K562 (cell line): ENCODE data around the gene ZNF268. TPM values are rescaled to one million over a fixed set of nuclear protein-coding genes. Genes with fewer than 3 reads are reported as not detected.

Source experiments
- ATAC-seq: fragments of 200-7000 bp; cut with Tn5 transposase; 3 replicates; pipeline ENCODE4 v1.9.1; 2020; ENCODE audit warnings: moderate library complexity
- BruUV-seq: library from RNA; stranded (reverse); fragments of 400-500 nt; replicated peaks from 2 replicates; lab custom pipeline; 2021; lab: Mats Ljungman, UMichigan
- CTCF ChIA-PET: fragments of 300-600 bp; formaldehyde crosslinking; extraction: SDS; loops from one replicate; lab custom pipeline; 2021; ENCODE audit warnings: low intra/inter-chr PET ratio; lab: Yijun Ruan, JAX
- POLR2A ChIA-PET: fragments of 300-600, 350-650 bp; sonication (Branson Sonifier 250); formaldehyde crosslinking; extraction: SDS; loops from one replicate; lab custom pipeline; 2021; ENCODE audit warnings: antibody characterized with exemption, inconsistent platforms; lab: Yijun Ruan, JAX
- DNase-seq, 4 experiments: peaks; one replicate each; pipeline versions ENCODE4 v3.0.0 to v3.0.0-alpha.2; 2011 to 2018; ENCODE audit warnings: low spot score in 3 of 4, mixed read lengths in 3 of 4; ENCODE audit errors: extremely low read depth in 1 of 4
- FAIRE-seq: peaks from 2 replicates; lab custom pipeline; 2011; peaks lifted over from hg19 to GRCh38; lab: Jason Lieb, UNC
- H2AFZ ChIP-seq: 2 replicates; pipeline ENCODE4 v1.6.0; 2011; ENCODE audit warnings: low read depth, low read length, control low read depth, inconsistent platforms
- H3K27ac ChIP-seq: fragments of 200-600 bp; 3 replicates; pipeline ENCODE4 v1.8.0; 2011; ENCODE audit warnings: low read depth, mild to moderate bottlenecking, control low read depth, inconsistent platforms, low read length, moderate library complexity, mixed read lengths; ENCODE audit errors: extremely low read depth
- H3K27me3 ChIP-seq, 2 experiments: fragments of 300-600 bp in 1 of 2; 2 replicates in 1 of 2; 3 replicates in 1 of 2; pipeline versions ENCODE4 v1.6.0 to v1.8.0; 2011; ENCODE audit warnings: inconsistent platforms in 2 of 2, low read length in 2 of 2, mild to moderate bottlenecking in 1 of 2, mixed read lengths in 1 of 2, moderate library complexity in 1 of 2; ENCODE audit not compliant: control insufficient read depth in 2 of 2, insufficient read depth in 2 of 2
- H3K36me3 ChIP-seq: fragments of 300-600 bp; 3 replicates; pipeline ENCODE4 v1.8.0; 2011; ENCODE audit warnings: mild to moderate bottlenecking, low read length, inconsistent platforms; ENCODE audit not compliant: control insufficient read depth, insufficient read depth
- H3K4me1 ChIP-seq, 2 experiments: fragments of 200-600 bp in 1 of 2; replicated peaks in 1 of 2; 2 replicates in 1 of 2; 3 replicates in 1 of 2; pipeline versions ENCODE4 v1.5.1 to v1.8.0; 2011; ENCODE audit warnings: inconsistent platforms in 2 of 2, low read length in 2 of 2, mild to moderate bottlenecking in 1 of 2, mixed read lengths in 1 of 2, moderate library complexity in 1 of 2; ENCODE audit not compliant: control insufficient read depth in 2 of 2, insufficient read depth in 2 of 2
- H3K4me2 ChIP-seq: 2 replicates; pipeline ENCODE4 v1.6.1; 2011; ENCODE audit warnings: low read length, control low read depth, inconsistent platforms, mixed read lengths; ENCODE audit not compliant: insufficient read depth
- H3K4me3 ChIP-seq: fragments of 200-600 bp; sonication (generic), shearing (Covaris generic); 2 replicates; pipeline ENCODE4 v1.5.1; 2016; ENCODE audit warnings: control low read depth, inconsistent platforms
- H3K79me2 ChIP-seq: fragments of 200-600 bp; 3 replicates; pipeline ENCODE4 v1.8.0; 2011; ENCODE audit warnings: low read length, inconsistent platforms; ENCODE audit not compliant: control insufficient read depth, insufficient read depth
- H3K9ac ChIP-seq, 2 experiments: 2 replicates each; pipeline versions ENCODE4 v1.6.0 to v1.6.1; 2011; ENCODE audit warnings: low read depth in 2 of 2, low read length in 2 of 2, control low read depth in 1 of 2, inconsistent platforms in 1 of 2, mild to moderate bottlenecking in 1 of 2, mixed read lengths in 1 of 2; ENCODE audit not compliant: insufficient read depth in 1 of 2
- H3K9me1 ChIP-seq: one replicate; pipeline ENCODE4 v1.6.0; 2011; ENCODE audit warnings: inconsistent platforms, mild to moderate bottlenecking, low read length, moderate library complexity; ENCODE audit not compliant: control insufficient read depth, insufficient read depth
- H3K9me3 ChIP-seq: replicated peaks from 2 replicates; pipeline ENCODE4 v1.5.1; 2011; ENCODE audit warnings: low read depth, low read length, inconsistent platforms; ENCODE audit not compliant: control insufficient read depth, insufficient read depth
- H4K20me1 ChIP-seq: replicated peaks from 2 replicates; pipeline ENCODE4 v1.6.1; 2011; ENCODE audit warnings: low read length, inconsistent platforms, mixed read lengths; ENCODE audit not compliant: control insufficient read depth, insufficient read depth
- ARID1B ChIP-seq: fragments of 450-650 bp; IDR thresholded peaks from 2 replicates; pipeline ENCODE4 v1.6.1; 2016; ENCODE audit warnings: antibody characterized with exemption, mild to moderate bottlenecking, inconsistent platforms
- GATAD2A ChIP-seq: fragments of 450-650 bp; IDR thresholded peaks from 2 replicates; pipeline ENCODE4 v1.6.1; 2017
- MAFF ChIP-seq: IDR thresholded peaks from 2 replicates; pipeline ENCODE4 v1.6.1; 2012; ENCODE audit warnings: low read length, improper control_type of control experiment
- ZNF592 ChIP-seq: fragments of 450-650 bp; IDR thresholded peaks from 2 replicates; pipeline ENCODE4 v1.6.1; 2017; ENCODE audit warnings: antibody characterized with exemption, mild to moderate bottlenecking
- WGBS: fragments of 100-300 bp; shearing (Covaris generic); methylation state at CpG from one replicate; pipeline ENCODE4 v1.1.6; 2016; ENCODE audit warnings: low coverage, mixed read lengths; ENCODE audit not compliant: insufficient coverage; ENCODE audit errors: missing lambda C conversion rate; 5-methylcytosine and 5-hydroxymethylcytosine counted together
- in situ Hi-C: fragments of 300-500 bp; cut with MboI; formaldehyde crosslinking; loops from 4 replicates; pipeline ENCODE4 v1.15.0; 2018; ENCODE audit warnings: inconsistent platforms, mixed read lengths
- intact Hi-C: fragments of 100-400 bp; cut with micrococcal nuclease; formaldehyde crosslinking; loops from 2 replicates; pipeline ENCODE4 v1.14.2; 2022
- polyA plus RNA-seq, 8 experiments: library from polyadenylated mRNA; depleted of rRNA in 4 of 8; stranded (reverse) in 5 of 8; unstranded in 3 of 8; fragments of >200 nt; fragmentation: Nextera tagmentation in 2 of 8; fragmentation: Illumina TruSeq in 1 of 8; extraction: Ambion mirVana in 2 of 8; extraction: Trizol in 1 of 8; gene quantifications; 2 replicates each; pipeline versions ENCODE4 v1.2.1 to v1.2.3, GENCODE V29; 2011 to 2014; ENCODE audit warnings: inconsistent platforms in 1 of 8, missing spikeins in 1 of 8
- total RNA-seq, 7 experiments: library from RNA; depleted of rRNA in 6 of 7; stranded (reverse); fragments of >200 nt in 6 of 7; fragmentation: Illumina TruSeq in 2 of 7; extraction: Trizol in 2 of 7; gene quantifications; 2 replicates each; pipeline versions ENCODE4 v1.2.1 to v1.2.3, GENCODE V29; 2011 to 2021; ENCODE audit warnings: low replicate concordance in 1 of 7
- TF ChIP-seq, protein P1 (sequence below), 2 experiments: IDR thresholded peaks in 1 of 2; conservative IDR thresholded peaks in 1 of 2; 2 replicates each; pipeline ENCODE4 v1.6.1; 2016; ENCODE audit warnings: low read depth in 2 of 2, mild to moderate bottlenecking in 1 of 2, missing compliant biosample characterization in 1 of 2, missing genetic modification characterization in 1 of 2, moderate library complexity in 1 of 2

Gene ZNF268
- total and polyA plus RNA-seq, 9 of the 15 experiments (the other 6 are each of a cell fraction or from before 2014, with no cell fraction given) = 4.8 to 12.0 (median 7.7) TPM

DNA sequence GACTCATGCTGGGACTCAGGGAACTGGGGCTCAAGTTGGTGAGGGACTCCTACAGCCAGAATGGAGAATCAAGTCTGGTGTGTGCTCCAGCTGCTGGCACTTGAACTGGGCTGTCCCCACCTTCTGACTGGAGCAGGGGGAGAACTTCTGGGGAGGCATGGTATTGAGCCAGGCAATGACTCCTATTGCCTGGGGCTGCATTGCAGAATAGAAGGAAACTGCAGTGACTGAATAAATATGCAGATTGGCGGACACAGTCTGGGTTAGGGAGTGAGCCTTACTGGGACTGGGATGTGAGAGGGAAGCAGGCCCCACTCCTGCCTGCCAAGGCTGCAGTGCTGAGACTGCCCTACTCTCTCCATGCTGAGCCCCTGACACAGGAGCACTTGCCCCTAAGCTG lies 8.8 kb upstream of the ZNF268 start:
- no peaks in the 10 kb centered on the region for H4K20me1 ChIP-seq
- no peaks in the 10 kb centered on the region for H3K79me2 ChIP-seq
- ChIA-PET CTCF (no interaction called here), POLR2A (interaction anchor here (0.6 kb wide), 2 partner anchors 10 to 92 kb away, joined by 3 read pairs; no protein-coding TSS in a partner anchor)
- H3K27me3 ChIP-seq = no peaks in the 10 kb centered on the region
- no peaks in the 10 kb centered on the region for H3K9me1 ChIP-seq
- peaks cover 3% of the 10 kb centered on the region for H3K9me3 ChIP-seq
- H3K27ac ChIP-seq = no peak overlapping the region
- DNase-seq (no peak), ATAC-seq (no peak), FAIRE-seq (no peak)
- H2AFZ ChIP-seq = no peak overlapping the region
- no TSS peak for BruUV-seq
- no peaks in the 10 kb centered on the region for H3K4me1 ChIP-seq
- in situ Hi-C loops = no loop called here
- no peak overlapping the region for H3K4me2 ChIP-seq
- WGBS = 0% methylated on average over 1 of the region's 1 CpG
- intact Hi-C loops = loop anchor here (2.0 kb wide), 1 partner anchor 20 kb away; no protein-coding TSS in a partner anchor
- no peak overlapping the region for H3K9ac ChIP-seq
- no peak overlapping the region for H3K4me3 ChIP-seq
- H3K36me3 ChIP-seq = no peaks in the 10 kb centered on the region
- TF ChIP-seq, protein P1, sequence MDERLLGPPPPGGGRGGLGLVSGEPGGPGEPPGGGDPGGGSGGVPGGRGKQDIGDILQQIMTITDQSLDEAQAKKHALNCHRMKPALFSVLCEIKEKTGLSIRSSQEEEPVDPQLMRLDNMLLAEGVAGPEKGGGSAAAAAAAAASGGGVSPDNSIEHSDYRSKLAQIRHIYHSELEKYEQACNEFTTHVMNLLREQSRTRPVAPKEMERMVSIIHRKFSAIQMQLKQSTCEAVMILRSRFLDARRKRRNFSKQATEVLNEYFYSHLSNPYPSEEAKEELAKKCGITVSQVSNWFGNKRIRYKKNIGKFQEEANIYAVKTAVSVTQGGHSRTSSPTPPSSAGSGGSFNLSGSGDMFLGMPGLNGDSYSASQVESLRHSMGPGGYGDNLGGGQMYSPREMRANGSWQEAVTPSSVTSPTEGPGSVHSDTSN (CRISPR knock-in tag; IDR thresholded peaks at IDR 0.05; ENCODE audit: low read depth) = no peak
- TF ChIP-seq, protein P1 (tag; conservative IDR thresholded peaks at IDR 0.05; ENCODE audit: low read depth) = no peak
- TF ChIP-seq MAFF = no peak
- TF ChIP-seq ARID1B = no peak
- no peak for TF ChIP-seq GATAD2A
- TF ChIP-seq ZNF592 = no peak
